PC-3 (cell line): Measurements from ENCODE around the gene GABRB3.

Experiments
- CTCF ChIP-seq: fragments of 300-600 bp; sonication (generic); conservative IDR thresholded peaks from 2 replicates; pipeline ENCODE4 v1.5.1; 2017; ENCODE audit warnings: antibody characterized with exemption, low read depth, mild to moderate bottlenecking, low read length
- EZH2 ChIP-seq: fragments of 300-600 bp; sonication (generic); IDR thresholded peaks from one replicate; pipeline ENCODE4 v1.6.1; 2017; ENCODE audit warnings: antibody characterized with exemption, mild to moderate bottlenecking, low read length; ENCODE audit not compliant: unreplicated experiment
- EZH2phosphoT487 ChIP-seq: fragments of 300-600 bp; sonication (generic); IDR thresholded peaks from 2 replicates; pipeline ENCODE4 v1.6.1; 2018; ENCODE audit warnings: mild to moderate bottlenecking, antibody characterized with exemption, low read length, borderline replicate concordance

- TF ChIP-seq CTCF (no peak), EZH2 (no peak), EZH2phosphoT487 (no peak)
Measured at GRCh38 chr15:26550880-26551279, 222.0 kb downstream of the GABRB3 start.
